ENCODE results near the gene RHOF.
"Not testable (repeated sequence)": the region's sequence is repeated elsewhere in the genome, so short reads cannot be mapped to it uniquely, and the experiment has no call there.

RHOF gene

GRCh38 chr12:121762269-121762668 lies 31.2 kb downstream of the RHOF start:
- H3K4me3 ChIP-seq (ENCODE audit: low read depth, low read length): no peak overlapping the region
- peak; percentile 40 for DNase-seq (ENCODE audit: low read depth)
- no peak for TF ChIP-seq CTCF (conservative IDR thresholded peaks at IDR 0.05; ENCODE audit: low read depth, low read length)

GRCh38 chr12:121758536-121758935 lies 35.0 kb downstream of the RHOF start:
- not testable (repeated sequence) for DNase-seq (ENCODE audit: low read depth); H3K4me3 ChIP-seq (ENCODE audit: low read depth, low read length)

- no peak for DNase-seq (ENCODE audit: low read depth)
- no peak for TF ChIP-seq CTCF (conservative IDR thresholded peaks at IDR 0.05; ENCODE audit: low read depth, low read length)
- no peak overlapping the region for H3K4me3 ChIP-seq (ENCODE audit: low read depth, low read length)
Observed at GRCh38 chr12:121755591-121755990, 37.9 kb downstream of the RHOF start.

GRCh38 chr12:121754836-121755235 lies 38.7 kb downstream of the RHOF start:
- no peak overlapping the region for H3K4me3 ChIP-seq (ENCODE audit: low read depth, low read length)
- TF ChIP-seq CTCF (conservative IDR thresholded peaks at IDR 0.05; ENCODE audit: low read depth, low read length): no peak
- DNase-seq (ENCODE audit: low read depth): no peak

GRCh38 chr12:121753844-121754264 lies 39.6 kb downstream of the RHOF start:
- H3K4me3 ChIP-seq (ENCODE audit: low read depth, low read length): no peak overlapping the region
- TF ChIP-seq CTCF (conservative IDR thresholded peaks at IDR 0.05; ENCODE audit: low read depth, low read length): no peak
- DNase-seq (ENCODE audit: low read depth): no peak

GRCh38 chr12:121751749-121752351 lies 41.6 kb downstream of the RHOF start:
- TF ChIP-seq CTCF (conservative IDR thresholded peaks at IDR 0.05; ENCODE audit: low read depth, low read length): no peak
- H3K4me3 ChIP-seq (ENCODE audit: low read depth, low read length): no peak overlapping the region
- DNase-seq (ENCODE audit: low read depth): no peak

GRCh38 chr12:121751034-121751433 lies 42.5 kb downstream of the RHOF start:
- no peak for TF ChIP-seq CTCF (conservative IDR thresholded peaks at IDR 0.05; ENCODE audit: low read depth, low read length)
- DNase-seq (ENCODE audit: low read depth): no peak
- no peak overlapping the region for H3K4me3 ChIP-seq (ENCODE audit: low read depth, low read length)
